Activated CD4-positive, alpha-beta T cell treated with anti-CD3 and anti-CD28 coated beads for 48 hours (primary cell): ENCODE data around the gene FAM53B.

ENCODE experiments used
- DNase-seq: peaks from one replicate; pipeline ENCODE4 v3.0.0-alpha.2; 2020

Gene FAM53B

GRCh38 chr10:124658591-124659242 lies 85.5 kb downstream of the FAM53B start:
- no peak for DNase-seq

DNA sequence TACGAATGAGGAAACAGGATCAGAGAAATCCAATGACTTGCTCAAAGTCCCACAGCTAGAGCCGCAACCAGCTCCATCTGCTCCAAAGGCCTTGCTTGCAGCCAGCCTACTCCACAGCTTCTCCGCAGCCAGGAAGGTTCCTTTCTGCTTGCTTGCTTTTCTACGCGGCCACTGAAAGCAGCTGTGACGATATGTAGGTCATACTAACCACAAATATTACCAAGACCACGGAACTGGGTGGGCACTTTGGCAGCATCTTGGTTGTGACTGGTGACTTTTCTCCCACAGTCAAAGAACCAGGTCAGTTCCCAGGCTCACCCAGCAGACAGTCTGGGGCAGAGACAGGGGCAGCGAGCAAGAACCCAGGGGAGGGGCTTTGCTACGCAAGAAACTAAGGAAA lies 86.4 kb downstream of the FAM53B start:
- DNase-seq: no peak

- no peak for DNase-seq
Measured at GRCh38 chr10:124656541-124656940, 87.6 kb downstream of the FAM53B start.

DNA sequence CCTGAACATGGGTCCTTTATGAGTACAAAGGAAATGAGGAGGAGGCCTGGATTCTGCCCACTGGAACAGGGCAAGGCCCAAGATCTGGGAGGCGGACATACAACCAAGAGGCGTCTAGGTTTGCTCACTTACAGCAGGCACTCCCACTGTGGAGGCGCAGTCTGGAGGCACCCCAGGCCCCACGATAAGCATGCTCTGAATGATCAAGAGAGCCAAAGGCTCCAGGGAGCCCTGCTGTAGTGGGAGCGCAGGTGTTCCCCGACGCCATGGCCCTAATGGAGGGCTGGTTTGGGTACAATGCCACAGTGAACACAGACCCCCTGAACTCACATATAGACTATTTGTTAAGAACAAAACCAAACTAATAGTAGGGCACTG lies 88.1 kb downstream of the FAM53B start:
- DNase-seq: no peak

DNA sequence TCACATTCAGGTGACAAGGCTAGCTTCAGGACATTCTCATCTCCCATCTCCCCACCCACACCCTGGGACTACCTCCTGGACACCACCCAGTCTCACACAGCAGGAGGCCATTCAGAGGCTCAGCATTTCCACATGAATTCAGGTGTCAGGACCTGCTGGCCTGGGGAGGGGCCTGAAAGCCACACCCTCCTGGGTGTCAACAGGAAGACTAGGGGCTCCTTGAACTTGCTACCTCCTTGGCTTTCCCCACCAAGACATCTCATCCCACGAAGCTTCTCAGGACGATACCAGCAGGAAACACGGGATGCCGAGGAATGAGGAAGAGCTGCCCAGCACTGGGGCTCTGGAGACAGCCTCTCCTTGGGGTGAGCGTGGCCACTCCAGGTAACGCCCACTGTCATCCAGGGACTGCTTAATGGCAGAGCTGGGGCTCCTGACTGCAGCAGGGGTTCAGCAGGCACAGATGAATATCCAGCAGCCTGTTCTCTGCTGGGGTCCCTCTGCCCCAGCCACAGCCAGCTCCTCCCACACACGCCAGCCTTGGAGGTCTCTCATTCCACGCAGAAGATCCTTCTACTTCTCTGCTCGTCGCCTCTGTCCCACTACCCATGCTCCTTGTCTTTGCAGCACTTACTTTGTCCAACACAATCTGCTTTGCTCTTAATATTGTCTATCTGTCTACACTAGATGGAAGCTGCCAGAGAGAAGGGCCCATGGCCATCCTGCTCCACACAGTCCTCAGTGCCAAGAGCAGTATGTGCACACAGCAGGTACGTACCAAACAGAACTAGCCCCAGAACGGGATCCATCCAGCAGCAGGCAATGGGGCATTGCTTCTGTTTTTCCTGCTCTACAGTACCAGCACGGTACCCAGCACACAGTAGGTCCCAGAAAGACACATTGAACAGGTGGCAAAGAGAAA lies 88.7 kb downstream of the FAM53B start:
- no peak for DNase-seq

- no peak for DNase-seq
Measured at GRCh38 chr10:124654686-124655085, 89.5 kb downstream of the FAM53B start.

GRCh38 chr10:124653811-124654651 lies 90.1 kb downstream of the FAM53B start:
- DNase-seq: no peak

GRCh38 chr10:124653311-124653710 lies 90.9 kb downstream of the FAM53B start:
- no peak for DNase-seq

DNA sequence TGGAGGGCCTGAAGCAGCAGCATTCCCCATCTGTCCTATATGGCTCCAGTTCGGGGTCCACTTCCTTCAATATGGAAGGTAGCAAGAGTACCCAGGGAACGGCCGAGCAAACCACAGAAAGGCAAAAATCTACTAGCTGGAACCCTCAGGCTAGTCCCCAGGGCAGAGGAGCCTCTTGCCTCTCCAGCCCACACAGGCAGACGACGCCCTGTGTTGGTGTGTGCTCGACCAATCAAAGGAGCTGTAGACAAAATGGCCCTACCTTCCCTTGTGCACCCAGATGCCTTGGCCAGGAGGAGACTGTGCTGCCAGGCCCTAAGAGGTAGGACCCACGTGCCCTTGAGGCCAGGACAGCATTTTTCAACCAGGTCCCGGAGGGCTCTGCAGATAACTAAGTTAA lies 91.5 kb downstream of the FAM53B start:
- no peak for DNase-seq

- no peak for DNase-seq
Measured at GRCh38 chr10:124652200-124652599, 92.0 kb downstream of the FAM53B start.

- no peak for DNase-seq
Measured at GRCh38 chr10:124651402-124651891, 92.7 kb downstream of the FAM53B start.

- DNase-seq: peak; percentile 68
Measured at GRCh38 chr10:124650820-124651401, 93.3 kb downstream of the FAM53B start.

GRCh38 chr10:124650263-124650662 lies 93.9 kb downstream of the FAM53B start:
- no peak for DNase-seq

- DNase-seq: no peak
Measured at GRCh38 chr10:124649214-124649613, 95.0 kb downstream of the FAM53B start.

DNA sequence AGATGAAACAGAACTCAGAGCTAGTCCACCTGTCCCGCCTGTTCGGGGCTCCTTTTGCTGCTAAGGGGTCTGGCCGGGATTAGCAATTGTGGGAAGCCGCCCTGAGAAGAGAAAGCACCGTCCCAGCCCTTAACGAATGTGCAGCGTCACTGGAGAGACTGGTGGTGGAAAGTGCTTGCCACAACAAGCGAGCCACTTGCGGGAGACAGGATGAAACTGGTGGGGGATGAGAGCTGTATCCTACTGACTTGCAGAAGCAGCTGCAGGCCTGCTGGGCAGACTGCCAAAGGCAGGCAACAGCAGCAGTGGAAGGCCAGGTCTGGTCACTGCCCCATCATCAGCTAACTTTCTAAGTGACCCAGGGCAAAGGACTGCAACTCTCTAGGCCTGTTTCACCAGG lies 95.4 kb downstream of the FAM53B start:
- peak; percentile 60 for DNase-seq

- DNase-seq: no peak
Measured at GRCh38 chr10:124648131-124648475, 96.1 kb downstream of the FAM53B start.

- DNase-seq: peak; percentile 76
Measured at GRCh38 chr10:124647421-124648130, 96.6 kb downstream of the FAM53B start.

GRCh38 chr10:124646483-124647352 lies 97.5 kb downstream of the FAM53B start:
- DNase-seq: no peak

GRCh38 chr10:124645467-124646095 lies 98.6 kb downstream of the FAM53B start:
- DNase-seq: no peak

DNA sequence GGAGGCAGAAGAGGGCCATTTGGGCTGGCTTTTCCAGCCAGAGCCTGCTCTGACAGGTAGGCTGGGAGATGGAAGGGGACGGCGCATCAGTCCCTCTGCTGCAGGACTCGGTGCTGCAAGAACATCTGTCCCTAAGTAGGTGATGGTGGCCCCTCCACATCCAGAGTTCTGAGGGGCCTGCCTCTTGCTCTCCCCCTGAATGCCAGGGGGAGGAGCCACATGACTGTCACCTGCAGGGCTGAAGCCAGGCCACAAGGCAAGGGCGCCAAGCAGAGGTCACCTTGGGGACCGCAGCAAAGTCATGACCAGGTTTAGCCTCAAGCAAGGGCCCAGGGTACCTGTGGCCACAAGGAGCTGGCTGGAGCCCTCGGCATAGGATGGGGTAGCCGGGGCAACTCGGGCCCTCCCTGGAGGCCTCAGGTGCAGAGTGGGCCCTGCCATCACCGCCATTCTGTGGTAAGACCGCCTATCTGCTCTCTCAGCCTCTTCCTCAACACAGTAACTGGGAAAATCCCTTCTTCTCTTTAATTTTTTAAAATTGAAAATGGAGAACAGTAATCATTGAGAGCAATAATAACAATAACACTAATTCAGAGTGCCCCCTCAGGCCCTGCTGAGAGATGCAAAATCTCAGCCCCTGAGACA lies 99.3 kb downstream of the FAM53B start:
- DNase-seq: no peak
